Fibroblast of the aortic adventitia (primary cell): ENCODE data around the gene FLT3. TPM values are rescaled to one million over a fixed set of nuclear protein-coding genes. Genes with fewer than 3 reads are reported as not detected.

Source experiments
- DNase-seq: peaks from one replicate; pipeline ENCODE4 v3.0.0-alpha.2; 2010; ENCODE audit warnings: low read depth
- H3K4me3 ChIP-seq: 2 replicates; pipeline ENCODE4 v1.5.1; 2011; ENCODE audit warnings: low read depth, mild to moderate bottlenecking, control low read depth, low read length, moderate library complexity
- total RNA-seq: library from RNA; depleted of rRNA; stranded (reverse); fragments of >200 nt; gene quantifications from 2 replicates; pipeline ENCODE4 v1.2.3, GENCODE V29; 2012; ENCODE audit warnings: low replicate concordance
- TF ChIP-seq, protein P1 (sequence below): IDR thresholded peaks from 2 replicates; pipeline ENCODE4 v1.5.1; 2011; ENCODE audit warnings: mild to moderate bottlenecking, low read length, control low read depth, inconsistent platforms; ENCODE audit not compliant: insufficient read depth

The FLT3 gene
- total RNA-seq, 1 donor, result not detected

DNA sequence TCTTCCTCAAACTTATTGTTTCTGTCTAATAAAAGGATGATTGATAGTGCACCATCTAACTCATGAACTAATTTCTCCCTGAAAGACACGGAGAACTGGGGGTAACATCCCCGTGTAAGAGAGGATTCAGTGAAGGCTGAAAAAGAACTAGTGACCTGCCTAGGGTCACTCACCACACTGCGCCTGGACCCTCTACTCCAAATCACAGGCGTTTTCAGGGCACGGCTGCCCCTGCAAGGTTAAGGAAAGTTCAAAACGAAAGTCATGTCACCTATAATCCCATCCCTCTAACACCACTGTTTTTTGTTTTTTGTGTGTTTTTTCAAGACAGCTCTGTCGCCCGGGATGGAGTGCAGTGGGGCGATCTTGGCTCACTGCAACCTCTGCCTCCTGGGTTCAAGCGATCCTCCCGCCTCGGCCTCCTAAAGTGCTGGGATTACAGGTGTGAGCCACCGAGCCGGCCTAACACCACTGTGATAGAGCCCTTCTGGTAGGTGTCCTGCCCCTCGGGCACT lies 120.6 kb downstream of the FLT3 start:
- no peak overlapping the region for H3K4me3 ChIP-seq
- no peak for DNase-seq
- TF ChIP-seq, protein P1, sequence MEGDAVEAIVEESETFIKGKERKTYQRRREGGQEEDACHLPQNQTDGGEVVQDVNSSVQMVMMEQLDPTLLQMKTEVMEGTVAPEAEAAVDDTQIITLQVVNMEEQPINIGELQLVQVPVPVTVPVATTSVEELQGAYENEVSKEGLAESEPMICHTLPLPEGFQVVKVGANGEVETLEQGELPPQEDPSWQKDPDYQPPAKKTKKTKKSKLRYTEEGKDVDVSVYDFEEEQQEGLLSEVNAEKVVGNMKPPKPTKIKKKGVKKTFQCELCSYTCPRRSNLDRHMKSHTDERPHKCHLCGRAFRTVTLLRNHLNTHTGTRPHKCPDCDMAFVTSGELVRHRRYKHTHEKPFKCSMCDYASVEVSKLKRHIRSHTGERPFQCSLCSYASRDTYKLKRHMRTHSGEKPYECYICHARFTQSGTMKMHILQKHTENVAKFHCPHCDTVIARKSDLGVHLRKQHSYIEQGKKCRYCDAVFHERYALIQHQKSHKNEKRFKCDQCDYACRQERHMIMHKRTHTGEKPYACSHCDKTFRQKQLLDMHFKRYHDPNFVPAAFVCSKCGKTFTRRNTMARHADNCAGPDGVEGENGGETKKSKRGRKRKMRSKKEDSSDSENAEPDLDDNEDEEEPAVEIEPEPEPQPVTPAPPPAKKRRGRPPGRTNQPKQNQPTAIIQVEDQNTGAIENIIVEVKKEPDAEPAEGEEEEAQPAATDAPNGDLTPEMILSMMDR, result no peak

DNA sequence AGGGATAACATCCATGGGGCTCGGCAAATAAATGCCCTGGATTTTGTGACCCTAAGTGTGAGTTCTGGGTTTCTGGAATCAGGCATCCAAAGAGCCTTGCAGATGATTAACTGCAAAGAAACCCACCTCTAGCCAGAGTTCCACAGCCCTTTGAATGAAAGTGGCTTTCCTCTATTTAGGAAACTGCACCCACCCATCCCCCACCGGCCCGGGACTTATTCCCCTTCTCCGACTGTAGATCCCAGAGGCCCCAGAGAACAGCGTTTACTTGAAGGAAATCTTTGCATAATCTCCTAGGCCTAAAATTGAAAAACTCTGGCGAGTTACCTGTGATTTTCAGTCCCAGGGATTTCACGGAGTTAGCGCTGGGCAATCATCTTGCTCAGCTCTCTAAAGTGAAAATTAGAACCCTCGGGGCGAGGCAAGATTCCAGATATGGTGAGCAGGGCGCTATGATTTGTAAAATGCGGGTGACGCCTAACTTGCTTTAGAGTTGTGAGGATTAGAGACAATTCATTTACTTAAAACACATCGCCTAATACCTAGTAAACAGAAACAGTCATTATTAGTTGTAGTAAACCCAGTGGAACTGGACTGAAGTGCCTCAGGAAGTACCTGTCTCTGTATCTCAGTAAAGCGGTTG lies 121.3 kb downstream of the FLT3 start:
- TF ChIP-seq, protein P1, result no peak
- H3K4me3 ChIP-seq, result no peak overlapping the region

DNA sequence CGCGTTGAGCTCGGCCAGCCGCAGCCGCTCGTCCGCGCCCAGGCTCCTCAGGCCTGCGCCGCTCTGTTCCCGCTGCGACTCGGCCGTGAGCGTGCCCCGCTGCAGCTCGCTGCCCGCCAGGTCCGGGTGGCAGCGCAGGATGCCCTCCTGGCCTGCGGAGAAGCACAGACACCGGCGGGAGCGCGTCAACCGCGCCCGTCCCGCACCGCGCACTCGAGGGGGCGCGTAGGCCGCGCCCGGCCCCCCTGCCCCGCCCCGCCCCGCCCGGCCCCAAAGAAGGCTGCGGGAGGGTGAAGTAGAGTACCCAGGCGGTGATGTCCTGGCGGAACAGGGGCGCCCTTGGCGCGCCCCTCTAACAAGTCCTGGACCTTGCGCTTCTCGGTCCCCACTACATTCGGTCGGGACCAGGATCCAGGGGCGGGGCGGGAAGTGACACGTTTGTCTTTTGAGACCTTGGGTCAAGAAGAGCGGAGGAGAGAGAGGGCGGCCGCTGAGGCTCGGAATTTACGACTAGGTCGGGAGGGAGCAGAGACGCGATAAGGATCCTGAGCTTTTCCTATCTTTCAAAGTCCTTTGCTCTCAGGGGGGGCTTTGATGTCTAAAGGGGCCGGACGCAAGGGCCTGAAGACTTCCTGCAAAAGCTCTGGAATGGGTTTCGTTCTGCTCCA lies 121.9 kb downstream of the FLT3 start:
- TF ChIP-seq, protein P1, result no peak
- DNase-seq, result no peak
- no peak overlapping the region for H3K4me3 ChIP-seq

More for the DNA sequence above, 121.3 kb downstream of the FLT3 start:
- DNase-seq, result no peak

DNA sequence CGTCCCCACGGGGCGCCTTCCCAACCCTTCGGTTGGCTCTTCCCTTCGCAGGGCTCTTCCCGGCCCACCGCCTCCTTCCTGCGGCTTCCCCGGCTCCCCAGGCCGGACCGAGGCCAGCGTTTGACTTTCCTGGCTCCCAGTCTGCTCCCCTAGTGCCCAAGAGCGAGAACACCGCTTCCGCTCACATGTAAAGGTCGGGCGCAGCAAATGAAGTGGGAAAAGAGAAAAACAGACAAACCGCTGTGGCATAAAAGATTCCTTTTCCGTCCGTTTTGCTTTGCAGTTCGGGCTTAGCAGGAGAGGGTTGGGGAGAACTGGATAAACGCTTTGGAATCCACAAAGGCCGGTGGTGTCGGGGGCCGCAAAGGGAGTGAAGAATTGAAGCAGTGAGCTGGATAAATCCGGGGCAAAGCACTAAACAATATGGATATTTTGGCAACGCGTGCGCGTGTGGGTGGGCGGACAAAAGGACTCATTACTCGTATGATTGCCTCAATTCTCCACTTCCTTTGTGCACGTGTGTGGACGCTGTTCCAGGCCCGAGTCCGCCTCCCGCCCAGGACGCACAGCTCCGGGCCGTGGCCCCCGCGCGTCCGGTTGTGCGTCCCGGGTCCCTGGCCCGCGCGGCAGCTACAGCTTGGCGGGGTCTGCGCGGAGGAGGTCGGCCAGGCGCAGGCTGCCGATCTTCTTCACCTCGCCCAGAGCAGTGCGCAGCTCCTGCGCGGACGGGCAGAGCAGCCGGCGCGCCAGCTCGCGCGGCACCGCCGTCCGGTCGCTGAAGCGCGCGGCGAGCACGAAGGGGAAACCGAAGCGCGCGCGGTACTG lies 122.7 kb downstream of the FLT3 start:
- TF ChIP-seq, protein P1, result no peak

DNA sequence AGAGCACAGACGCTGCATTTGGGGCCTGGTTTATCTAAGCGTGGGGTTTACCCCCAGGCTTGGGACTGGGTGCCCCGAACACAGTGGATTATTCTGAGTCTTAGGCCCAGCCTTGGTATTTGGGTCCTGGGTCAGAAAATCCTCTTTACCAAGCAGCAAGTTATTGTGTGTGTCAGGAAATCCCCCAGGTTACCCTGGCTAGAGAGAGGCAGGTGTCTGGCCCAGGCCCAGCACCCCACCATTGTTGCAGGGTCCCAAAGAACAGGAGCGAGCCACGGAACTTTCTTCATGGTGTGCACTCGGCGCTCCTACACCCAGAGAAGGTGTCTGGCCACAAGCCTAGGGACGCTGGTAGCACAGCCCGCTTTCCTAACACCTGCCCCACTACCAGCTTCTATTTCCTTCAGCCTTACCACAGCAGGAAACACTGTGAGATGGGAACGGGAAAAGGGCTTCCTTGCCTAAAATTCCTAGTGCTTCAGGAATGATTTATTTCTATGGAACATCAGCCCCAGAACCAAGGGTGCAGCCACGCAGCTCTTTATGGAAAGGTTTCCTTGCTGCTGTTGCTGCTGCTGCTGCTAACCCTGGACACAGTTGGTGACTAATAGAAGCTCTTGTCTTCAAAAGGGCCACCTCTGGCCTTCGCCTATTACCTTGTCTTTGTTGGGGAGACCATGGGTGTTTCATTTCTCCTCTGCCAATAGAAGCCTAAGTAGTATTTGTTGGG lies 123.8 kb downstream of the FLT3 start:
- H3K4me3 ChIP-seq, result no peak overlapping the region
- TF ChIP-seq, protein P1, result no peak
- DNase-seq, result no peak

More for the DNA sequence above, 122.7 kb downstream of the FLT3 start:
- no peak overlapping the region for H3K4me3 ChIP-seq
- no peak for DNase-seq

DNA sequence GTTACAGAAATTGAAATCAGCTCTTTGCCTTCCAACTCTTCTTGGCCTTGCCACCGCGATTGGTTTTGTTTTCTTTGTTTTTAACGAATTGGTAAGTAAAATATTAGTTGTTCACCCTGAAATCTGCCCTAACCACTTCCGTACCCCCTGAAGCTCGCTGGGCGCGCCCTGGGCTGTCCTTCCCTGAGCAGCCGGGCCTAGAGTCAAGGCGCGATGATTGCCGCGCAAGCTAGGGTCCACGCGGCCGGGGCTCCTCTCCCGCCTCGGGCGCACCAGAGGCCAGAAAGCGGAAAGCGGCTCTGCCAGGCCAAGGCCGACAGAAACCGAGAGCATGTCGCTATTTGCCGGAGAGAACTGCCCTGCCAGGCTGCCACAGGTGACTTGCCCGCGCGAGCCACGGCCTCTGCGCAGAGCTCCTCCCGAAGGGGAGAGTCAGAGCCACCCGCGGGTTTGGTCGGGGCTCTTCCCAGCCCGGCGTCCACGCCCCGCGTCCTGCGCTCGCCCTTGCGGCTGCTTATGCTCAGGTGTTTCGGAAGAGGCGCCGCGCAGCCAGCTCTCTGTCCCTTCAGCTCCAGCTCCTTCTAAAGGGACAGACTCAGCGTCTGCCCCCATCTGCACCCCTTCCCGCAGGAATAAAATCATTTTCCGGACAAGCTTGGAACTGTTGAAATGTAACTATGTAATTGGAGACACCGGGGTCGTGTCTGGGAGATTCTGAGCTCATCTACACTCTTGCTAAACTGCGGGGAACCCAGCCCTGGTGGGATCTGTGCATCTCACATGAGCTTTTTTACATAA lies 124.6 kb downstream of the FLT3 start:
- TF ChIP-seq, protein P1, result no peak
- no peak overlapping the region for H3K4me3 ChIP-seq
- no peak for DNase-seq
